Subcutaneous abdominal adipose tissue (tissue), 5 donors: Measurements from ENCODE around the gene SELE.
"Not testable (repeated sequence)": the region's sequence is repeated elsewhere in the genome, so short reads cannot be mapped to it uniquely, and the experiment has no call there.

Source experiments
- H3K27ac ChIP-seq: one replicate; pipeline ENCODE4 v1.7.0; 2013; ENCODE audit warnings: low read depth, mild to moderate bottlenecking, inconsistent platforms, low read length, moderate library complexity
- H3K27me3 ChIP-seq, 5 donors: one replicate each; pipeline ENCODE4 v1.7.0; 2013; ENCODE audit warnings: low read length in 5 of 5, inconsistent platforms in 1 of 5; ENCODE audit not compliant: control insufficient read depth in 5 of 5, insufficient read depth in 4 of 5
- H3K36me3 ChIP-seq, 5 donors: one replicate each; pipeline ENCODE4 v1.7.0; 2013; ENCODE audit warnings: low read length in 5 of 5; ENCODE audit not compliant: control insufficient read depth in 5 of 5, insufficient read depth in 5 of 5
- H3K4me1 ChIP-seq, 5 donors: one replicate each; pipeline ENCODE4 v1.7.0; 2013; ENCODE audit warnings: low read length in 5 of 5, mild to moderate bottlenecking in 3 of 5, moderate library complexity in 1 of 5; ENCODE audit not compliant: control insufficient read depth in 5 of 5, insufficient read depth in 5 of 5
- H3K4me3 ChIP-seq, 5 donors: one replicate each; pipeline ENCODE4 v1.7.0; 2013; ENCODE audit warnings: low read length in 5 of 5, low read depth in 1 of 5
- H3K9ac ChIP-seq, 5 donors: one replicate each; pipeline ENCODE4 v1.7.0; 2013; ENCODE audit warnings: low read length in 5 of 5, mild to moderate bottlenecking in 4 of 5, moderate library complexity in 3 of 5
- H3K9me3 ChIP-seq, 5 donors: one replicate each; pipeline ENCODE4 v1.7.0; 2013; ENCODE audit warnings: low read length in 5 of 5; ENCODE audit not compliant: control insufficient read depth in 5 of 5
- donor health status: healthy.
- donor health status: healthy.
- donor health status: healthy.
- donor health status: healthy.
- donor health status: healthy.

The SELE gene

DNA sequence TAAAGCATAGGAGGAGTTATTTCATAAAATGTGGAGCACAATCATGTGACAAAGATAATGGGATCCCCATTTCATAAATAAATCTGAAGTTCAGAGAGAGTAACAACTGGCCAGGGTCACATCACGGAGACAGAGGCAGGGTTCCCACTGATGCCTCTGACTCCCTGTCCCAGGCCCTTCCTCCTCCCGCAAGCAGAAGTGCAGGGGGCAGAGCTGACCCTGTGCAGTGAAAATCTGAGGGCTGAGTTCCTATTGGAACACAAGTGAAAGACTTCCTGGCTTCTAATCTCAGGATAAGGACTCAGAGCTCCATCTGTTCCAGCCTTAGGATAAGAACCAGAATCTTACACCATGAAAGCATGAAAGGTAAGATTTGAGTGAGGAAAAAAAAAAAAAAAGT, 44.5 kb downstream of the SELE start:
- H3K36me3 ChIP-seq, result no peaks in the 10 kb centered on the region
- H3K9me3 ChIP-seq, result no peaks in the 10 kb centered on the region
- H3K27ac ChIP-seq, result no peak overlapping the region
- no peaks in the 10 kb centered on the region for H3K27me3 ChIP-seq
- peaks cover 0 to 12% (median 4%) of the 10 kb centered on the region in 5 donors for H3K4me1 ChIP-seq
- no peak overlapping the region for H3K9ac ChIP-seq
- H3K4me3 ChIP-seq, result no peak overlapping the region

DNA sequence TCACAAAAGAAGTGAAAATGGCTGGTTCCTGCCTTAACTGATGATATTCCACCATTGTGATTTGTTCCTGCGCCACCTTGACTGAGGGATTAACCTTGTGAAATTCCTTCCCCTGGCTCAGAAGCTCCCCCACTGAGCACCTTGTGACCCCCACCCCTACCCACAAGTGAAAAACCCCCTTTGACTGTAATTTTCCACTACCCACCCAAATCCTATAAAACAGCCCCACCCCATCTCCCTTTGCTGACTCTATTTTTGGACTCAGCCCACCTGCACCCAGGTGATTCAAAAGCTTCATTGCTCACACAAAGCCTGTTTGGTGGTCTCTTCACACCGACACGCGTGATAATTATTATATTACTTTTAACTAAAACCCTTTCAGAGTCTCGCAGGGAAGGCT, 45.5 kb downstream of the SELE start:
- H3K4me3 ChIP-seq, H3K9ac ChIP-seq, H3K36me3 ChIP-seq, H3K27ac ChIP-seq, H3K9me3 ChIP-seq, H3K27me3 ChIP-seq, H3K4me1 ChIP-seq: not testable (repeated sequence)

DNA sequence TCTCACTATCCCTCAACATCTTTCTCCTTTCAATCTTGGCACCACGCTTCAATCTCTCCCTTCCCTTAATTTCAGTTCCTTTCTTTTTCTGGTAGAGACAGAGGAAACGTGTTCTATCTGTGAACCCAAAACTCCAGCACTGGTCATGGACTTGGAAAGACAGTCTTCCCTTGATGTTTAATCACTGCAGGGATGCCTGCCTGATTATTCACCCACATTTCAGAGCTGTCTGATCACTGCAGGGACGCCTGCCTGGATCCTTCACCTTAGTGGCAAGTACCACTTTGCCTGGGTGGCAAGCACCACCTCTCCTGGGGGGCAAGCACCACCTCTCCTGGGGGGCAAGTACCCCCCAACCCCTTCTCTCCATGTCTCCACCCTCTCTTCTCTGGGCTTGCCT, 50.2 kb downstream of the SELE start:
- peaks cover 0 to 14% (median 6%) of the 10 kb centered on the region in 5 donors for H3K27me3 ChIP-seq
- no peak overlapping the region for H3K27ac ChIP-seq
- no peaks in the 10 kb centered on the region for H3K9me3 ChIP-seq
- no peak overlapping the region for H3K4me3 ChIP-seq
- no peaks in the 10 kb centered on the region for H3K4me1 ChIP-seq
- no peaks in the 10 kb centered on the region for H3K36me3 ChIP-seq
- no peak overlapping the region for H3K9ac ChIP-seq

- H3K9ac ChIP-seq, H3K4me1 ChIP-seq, H3K36me3 ChIP-seq, H3K27ac ChIP-seq, H3K4me3 ChIP-seq, H3K9me3 ChIP-seq: not testable (repeated sequence)
- peaks cover 0 to 14% (median 6%) of the 10 kb centered on the region in 5 donors for H3K27me3 ChIP-seq
Observed at GRCh38 chr1:169683168-169683567, 50.7 kb downstream of the SELE start.

GRCh38 chr1:169682071-169682470, 51.8 kb downstream of the SELE start:
- Histone ChIP-seq H3K27ac (no peak overlapping the region), H3K4me1 (no peaks in the 10 kb centered on the region), H3K36me3 (no peaks in the 10 kb centered on the region), H3K9me3 (no peaks in the 10 kb centered on the region), H3K9ac (no peak overlapping the region), H3K27me3 (peaks cover 0 to 14% (median 6%) of the 10 kb centered on the region in 5 donors), H3K4me3 (no peak overlapping the region)

GRCh38 chr1:169681140-169681539, 52.7 kb downstream of the SELE start:
- no peak overlapping the region for H3K9ac ChIP-seq
- H3K9me3 ChIP-seq, result no peaks in the 10 kb centered on the region
- peaks cover 0 to 14% (median 6%) of the 10 kb centered on the region in 5 donors for H3K27me3 ChIP-seq
- no peak overlapping the region for H3K4me3 ChIP-seq
- no peaks in the 10 kb centered on the region for H3K36me3 ChIP-seq
- no peak overlapping the region for H3K27ac ChIP-seq
- H3K4me1 ChIP-seq, result no peaks in the 10 kb centered on the region

GRCh38 chr1:169680377-169681019, 53.4 kb downstream of the SELE start:
- peaks cover 0 to 14% (median 6%) of the 10 kb centered on the region in 5 donors for H3K27me3 ChIP-seq
- no peak overlapping the region for H3K4me3 ChIP-seq
- H3K4me1 ChIP-seq, result no peaks in the 10 kb centered on the region
- no peaks in the 10 kb centered on the region for H3K9me3 ChIP-seq
- no peak overlapping the region for H3K27ac ChIP-seq
- no peak overlapping the region for H3K9ac ChIP-seq
- H3K36me3 ChIP-seq, result no peaks in the 10 kb centered on the region

GRCh38 chr1:169679692-169680091, 54.2 kb downstream of the SELE start:
- no peaks in the 10 kb centered on the region for H3K4me1 ChIP-seq
- no peaks in the 10 kb centered on the region for H3K9me3 ChIP-seq
- H3K27ac ChIP-seq, result no peak overlapping the region
- H3K27me3 ChIP-seq, result peaks cover 0 to 14% (median 6%) of the 10 kb centered on the region in 5 donors
- H3K36me3 ChIP-seq, result no peaks in the 10 kb centered on the region
- H3K4me3 ChIP-seq, result no peak overlapping the region
- no peak overlapping the region for H3K9ac ChIP-seq

GRCh38 chr1:169676001-169676400, 57.9 kb downstream of the SELE start:
- Histone ChIP-seq H3K27me3 (peaks cover 0 to 5% (median under 1%) of the 10 kb centered on the region in 5 donors), H3K4me3 (no peak overlapping the region), H3K9me3 (no peaks in the 10 kb centered on the region), H3K36me3 (no peaks in the 10 kb centered on the region), H3K4me1 (no peaks in the 10 kb centered on the region), H3K27ac (no peak overlapping the region), H3K9ac (no peak overlapping the region)
